ENCODE results near the gene KIF1B. TPM values are rescaled to one million over a fixed set of nuclear protein-coding genes. Genes with fewer than 3 reads are reported as not detected.
A peak's percentile ranks its signal among the peaks of the same experiment; 100 is the strongest.

KIF1B gene
- total RNA-seq, 1 experiment from 2014 or later = 69.5 TPM

DNA sequence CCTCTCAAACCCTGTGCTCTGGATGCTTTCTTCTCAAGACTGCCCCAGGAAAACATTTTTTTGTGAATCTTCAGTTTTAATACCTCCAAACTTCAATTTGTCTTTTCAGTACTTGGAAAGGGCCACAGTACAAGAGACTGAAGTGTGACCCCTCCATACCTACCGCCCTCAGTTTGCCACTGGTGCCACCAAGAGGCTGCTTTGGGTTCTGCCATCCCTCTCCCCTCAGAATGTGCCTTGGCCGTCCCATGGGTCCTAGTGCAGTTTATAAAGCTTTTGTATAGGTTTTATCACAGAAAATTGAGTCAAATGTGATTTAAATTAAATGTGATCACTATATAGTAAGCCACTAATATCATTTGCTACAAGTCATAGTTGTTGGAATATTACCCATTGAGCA, 127.7 kb downstream of the KIF1B start:
- no peak overlapping the region for H3K27ac ChIP-seq (ENCODE audit: low read depth, low read length, poor library complexity, severe bottlenecking)
- H3K4me3 ChIP-seq (ENCODE audit: low read depth, low read length, poor library complexity, severe bottlenecking) = no peak overlapping the region
- DNase-seq (ENCODE audit: low spot score) = peak; percentile 59
- BruUV-seq (replicated peaks) = no TSS peak
- ChIA-PET CTCF (interaction anchor here (1.0 to 1.3 kb wide), 2 partner anchors 128 to 388 kb away, joined by 3 to 6 read pairs; no protein-coding TSS in a partner anchor), POLR2A (ENCODE audit: low non-redundant PET) (no interaction called here)
- no peak for TF ChIP-seq EZH2 (IDR thresholded peaks at IDR 0.05; ENCODE audit: borderline replicate concordance, low read depth, low read length, poor library complexity, severe bottlenecking)
- TF ChIP-seq, protein P1, sequence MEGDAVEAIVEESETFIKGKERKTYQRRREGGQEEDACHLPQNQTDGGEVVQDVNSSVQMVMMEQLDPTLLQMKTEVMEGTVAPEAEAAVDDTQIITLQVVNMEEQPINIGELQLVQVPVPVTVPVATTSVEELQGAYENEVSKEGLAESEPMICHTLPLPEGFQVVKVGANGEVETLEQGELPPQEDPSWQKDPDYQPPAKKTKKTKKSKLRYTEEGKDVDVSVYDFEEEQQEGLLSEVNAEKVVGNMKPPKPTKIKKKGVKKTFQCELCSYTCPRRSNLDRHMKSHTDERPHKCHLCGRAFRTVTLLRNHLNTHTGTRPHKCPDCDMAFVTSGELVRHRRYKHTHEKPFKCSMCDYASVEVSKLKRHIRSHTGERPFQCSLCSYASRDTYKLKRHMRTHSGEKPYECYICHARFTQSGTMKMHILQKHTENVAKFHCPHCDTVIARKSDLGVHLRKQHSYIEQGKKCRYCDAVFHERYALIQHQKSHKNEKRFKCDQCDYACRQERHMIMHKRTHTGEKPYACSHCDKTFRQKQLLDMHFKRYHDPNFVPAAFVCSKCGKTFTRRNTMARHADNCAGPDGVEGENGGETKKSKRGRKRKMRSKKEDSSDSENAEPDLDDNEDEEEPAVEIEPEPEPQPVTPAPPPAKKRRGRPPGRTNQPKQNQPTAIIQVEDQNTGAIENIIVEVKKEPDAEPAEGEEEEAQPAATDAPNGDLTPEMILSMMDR (conservative IDR thresholded peaks at IDR 0.05; ENCODE audit: low read depth, low read length) = peak; percentile 83
- no peaks in the 10 kb centered on the region for H3K4me1 ChIP-seq (ENCODE audit: insufficient read depth, low read length, poor library complexity, severe bottlenecking)
- H3K27me3 ChIP-seq (replicated peaks; ENCODE audit: insufficient read depth, low read depth, low read length, poor library complexity) = no peaks in the 10 kb centered on the region
- H3K36me3 ChIP-seq (ENCODE audit: insufficient read depth, low read length, poor library complexity, severe bottlenecking) = peaks cover 63% of the 10 kb centered on the region
- no peaks in the 10 kb centered on the region for H3K9me3 ChIP-seq (ENCODE audit: low read depth, low read length, poor library complexity, severe bottlenecking)
- intact Hi-C loops (cut with micrococcal nuclease; ENCODE audit: unreplicated experiment) = no loop called here

DNA sequence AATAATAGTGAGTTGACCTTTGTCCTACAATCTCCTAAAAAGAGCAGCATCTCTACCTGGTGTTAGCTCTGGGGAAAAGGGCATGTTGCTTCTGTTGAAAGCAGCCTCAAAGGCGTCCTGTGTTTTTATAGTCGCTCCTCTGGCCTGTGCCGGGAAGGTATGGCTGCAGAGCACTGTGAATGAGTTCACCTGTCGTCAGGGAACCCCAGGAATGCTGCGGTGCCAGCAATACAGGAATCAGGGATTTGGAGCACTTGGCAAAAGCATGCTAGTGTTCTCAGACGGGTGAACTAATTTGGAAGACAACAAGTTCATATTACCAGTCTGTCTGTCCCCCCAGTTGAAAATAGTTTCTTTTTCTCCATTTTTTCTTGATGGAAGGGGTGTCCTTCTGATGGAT, 128.2 kb downstream of the KIF1B start:
- Histone ChIP-seq H3K27me3 (replicated peaks; ENCODE audit: insufficient read depth, low read depth, low read length, poor library complexity) (no peaks in the 10 kb centered on the region), H3K27ac (ENCODE audit: low read depth, low read length, poor library complexity, severe bottlenecking) (no peak overlapping the region), H3K36me3 (ENCODE audit: insufficient read depth, low read length, poor library complexity, severe bottlenecking) (peaks cover 67% of the 10 kb centered on the region), H3K4me1 (ENCODE audit: insufficient read depth, low read length, poor library complexity, severe bottlenecking) (no peaks in the 10 kb centered on the region), H3K4me3 (ENCODE audit: low read depth, low read length, poor library complexity, severe bottlenecking) (no peak overlapping the region), H3K9me3 (ENCODE audit: low read depth, low read length, poor library complexity, severe bottlenecking) (no peaks in the 10 kb centered on the region)
- no peak for DNase-seq (ENCODE audit: low spot score)
- TF ChIP-seq EZH2 (IDR thresholded peaks at IDR 0.05; ENCODE audit: borderline replicate concordance, low read depth, low read length, poor library complexity, severe bottlenecking) = no peak
- TF ChIP-seq, protein P1 (conservative IDR thresholded peaks at IDR 0.05; ENCODE audit: low read depth, low read length) = no peak
- intact Hi-C loops (cut with micrococcal nuclease; ENCODE audit: unreplicated experiment) = no loop called here
- CTCF ChIA-PET = interaction anchor here (1.0 to 1.3 kb wide), 2 partner anchors 129 to 389 kb away, joined by 3 to 6 read pairs; no protein-coding TSS in a partner anchor
- BruUV-seq (replicated peaks) = no TSS peak
- POLR2A ChIA-PET (ENCODE audit: low non-redundant PET) = no interaction called here

DNA sequence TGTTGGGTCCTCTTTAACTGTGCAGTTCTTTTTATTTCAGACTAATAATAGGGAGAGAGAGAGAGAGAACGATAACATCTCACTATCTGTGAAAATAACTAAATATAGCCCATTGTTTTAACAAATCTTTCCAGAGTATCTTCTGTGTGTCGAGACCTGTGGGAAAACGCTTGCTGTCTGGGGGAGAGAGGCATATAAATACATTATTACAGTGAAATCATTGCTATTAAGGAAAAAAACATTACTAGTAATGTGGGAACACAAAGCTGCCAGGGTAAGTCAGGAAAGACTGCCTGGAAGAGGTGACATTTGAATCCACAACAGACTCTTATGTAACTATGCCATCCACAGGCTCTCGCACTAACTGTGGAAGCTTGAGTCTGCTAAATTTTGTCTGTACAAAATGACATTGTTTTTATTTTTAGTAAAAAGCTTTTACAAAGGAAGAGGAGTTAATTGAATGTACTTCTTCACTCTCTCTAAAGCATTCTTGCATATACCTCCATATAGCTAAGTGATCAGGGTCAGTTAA, 128.7 kb downstream of the KIF1B start:
- H3K36me3 ChIP-seq (ENCODE audit: insufficient read depth, low read length, poor library complexity, severe bottlenecking) = peaks cover 67% of the 10 kb centered on the region
- no peaks in the 10 kb centered on the region for H3K9me3 ChIP-seq (ENCODE audit: low read depth, low read length, poor library complexity, severe bottlenecking)
- H3K27me3 ChIP-seq (replicated peaks; ENCODE audit: insufficient read depth, low read depth, low read length, poor library complexity) = no peaks in the 10 kb centered on the region
- no peaks in the 10 kb centered on the region for H3K4me1 ChIP-seq (ENCODE audit: insufficient read depth, low read length, poor library complexity, severe bottlenecking)
- TF ChIP-seq EZH2 (IDR thresholded peaks at IDR 0.05; ENCODE audit: borderline replicate concordance, low read depth, low read length, poor library complexity, severe bottlenecking) = no peak
- TF ChIP-seq, protein P1 (conservative IDR thresholded peaks at IDR 0.05; ENCODE audit: low read depth, low read length) = no peak
- CTCF ChIA-PET = no interaction called here
- intact Hi-C loops (cut with micrococcal nuclease; ENCODE audit: unreplicated experiment) = no loop called here
- BruUV-seq (replicated peaks) = no TSS peak
- H3K4me3 ChIP-seq (ENCODE audit: low read depth, low read length, poor library complexity, severe bottlenecking) = no peak overlapping the region
- POLR2A ChIA-PET (ENCODE audit: low non-redundant PET) = no interaction called here
- no peak overlapping the region for H3K27ac ChIP-seq (ENCODE audit: low read depth, low read length, poor library complexity, severe bottlenecking)
- no peak for DNase-seq (ENCODE audit: low spot score)
